ENCODE data around the gene U2SURP. TPM values are rescaled to one million over a fixed set of nuclear protein-coding genes. Genes with fewer than 3 reads are reported as not detected.

Gene U2SURP
- total and polyA plus RNA-seq, 10 of the 15 experiments (the other 5 are each of a cell fraction or from before 2014, with no cell fraction given), result 76.3 to 277 (median 150) TPM

DNA sequence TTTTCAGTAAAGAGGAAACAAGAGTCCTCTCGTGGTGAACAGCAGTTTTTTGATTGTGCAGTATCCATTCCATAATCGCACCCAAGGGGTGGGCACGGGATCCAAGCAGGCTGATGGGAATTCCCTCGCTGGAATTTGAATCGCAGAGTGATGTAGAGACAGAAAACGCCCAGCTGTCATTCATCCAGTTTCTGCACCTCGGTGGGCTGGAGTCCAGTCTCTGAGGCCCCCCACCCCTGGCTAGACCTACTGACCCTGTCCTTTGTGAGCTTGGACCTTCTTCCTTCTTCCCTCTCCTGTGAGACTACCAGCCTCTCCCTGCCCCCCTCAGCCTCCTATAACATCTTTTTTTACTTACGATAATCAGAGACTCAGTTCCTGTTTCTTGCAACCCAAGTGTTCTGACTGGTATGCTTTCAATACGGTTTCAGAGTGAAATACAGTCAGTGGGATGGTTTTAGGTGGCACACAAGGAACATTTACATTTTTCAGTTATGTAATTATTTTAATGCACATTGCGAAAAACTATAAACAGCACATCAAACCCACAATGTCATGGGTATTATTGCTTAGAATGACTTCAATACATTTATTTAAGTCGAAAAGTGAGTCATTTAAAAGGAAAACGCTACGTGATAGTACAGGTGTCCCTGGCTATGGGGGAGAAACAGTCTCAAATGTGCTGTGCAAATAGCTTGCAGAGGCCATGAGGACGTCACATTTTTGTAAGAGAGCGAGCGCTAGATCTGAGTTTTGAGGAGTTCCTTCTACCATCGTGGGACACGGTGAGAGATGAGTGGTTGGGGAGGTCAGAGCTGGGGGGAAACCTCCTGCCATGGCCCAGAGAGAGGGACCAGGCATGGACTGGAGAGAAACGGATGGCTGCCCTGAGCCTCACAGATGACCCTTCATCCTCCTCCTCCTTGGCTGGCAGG lies 80.7 kb downstream of the U2SURP start (continued):
- peak; percentile 95 for TF ChIP-seq ZBED1 (IDR thresholded peaks at IDR 0.05; ENCODE audit: borderline replicate concordance)
- peak in 1 of 2 experiments; percentile 76; a peak in 1 of 4 replicates for TF ChIP-seq ETV6 (conservative IDR thresholded peaks at IDR 0.05 in 1 of 2, IDR thresholded peaks at IDR 0.05 in 1 of 2; ENCODE audit: borderline replicate concordance in 1 of 2, low read depth in 1 of 2)
- TF ChIP-seq BMI1 (IDR thresholded peaks at IDR 0.05; ENCODE audit: borderline replicate concordance), result peak; percentile 40; the same call in 1 of the 2 replicates
- TF ChIP-seq HDGF (IDR thresholded peaks at IDR 0.05), result no peak
- no peak for TF ChIP-seq ZNF24 (IDR thresholded peaks at IDR 0.05)
- peak; percentile 55; the same call in 1 of the 2 replicates for TF ChIP-seq ASH2L (IDR thresholded peaks at IDR 0.05; ENCODE audit: borderline replicate concordance, low read depth)
- no peak for TF ChIP-seq GABPA (IDR thresholded peaks at IDR 0.05; ENCODE audit: low read depth)
- peak; percentile 56; the same call in 1 of the 2 replicates for TF ChIP-seq DPF2 (IDR thresholded peaks at IDR 0.05)
- peak; percentile 48; the same call in 1 of the 2 replicates for TF ChIP-seq CBFB (IDR thresholded peaks at IDR 0.05; ENCODE audit: low read depth)
- TF ChIP-seq, protein P1, sequence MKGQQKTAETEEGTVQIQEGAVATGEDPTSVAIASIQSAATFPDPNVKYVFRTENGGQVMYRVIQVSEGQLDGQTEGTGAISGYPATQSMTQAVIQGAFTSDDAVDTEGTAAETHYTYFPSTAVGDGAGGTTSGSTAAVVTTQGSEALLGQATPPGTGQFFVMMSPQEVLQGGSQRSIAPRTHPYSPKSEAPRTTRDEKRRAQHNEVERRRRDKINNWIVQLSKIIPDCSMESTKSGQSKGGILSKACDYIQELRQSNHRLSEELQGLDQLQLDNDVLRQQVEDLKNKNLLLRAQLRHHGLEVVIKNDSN (IDR thresholded peaks at IDR 0.05; ENCODE audit: borderline replicate concordance, extremely low read length, insufficient read depth, low read depth, low read length), result no peak
- TF ChIP-seq, protein P2, sequence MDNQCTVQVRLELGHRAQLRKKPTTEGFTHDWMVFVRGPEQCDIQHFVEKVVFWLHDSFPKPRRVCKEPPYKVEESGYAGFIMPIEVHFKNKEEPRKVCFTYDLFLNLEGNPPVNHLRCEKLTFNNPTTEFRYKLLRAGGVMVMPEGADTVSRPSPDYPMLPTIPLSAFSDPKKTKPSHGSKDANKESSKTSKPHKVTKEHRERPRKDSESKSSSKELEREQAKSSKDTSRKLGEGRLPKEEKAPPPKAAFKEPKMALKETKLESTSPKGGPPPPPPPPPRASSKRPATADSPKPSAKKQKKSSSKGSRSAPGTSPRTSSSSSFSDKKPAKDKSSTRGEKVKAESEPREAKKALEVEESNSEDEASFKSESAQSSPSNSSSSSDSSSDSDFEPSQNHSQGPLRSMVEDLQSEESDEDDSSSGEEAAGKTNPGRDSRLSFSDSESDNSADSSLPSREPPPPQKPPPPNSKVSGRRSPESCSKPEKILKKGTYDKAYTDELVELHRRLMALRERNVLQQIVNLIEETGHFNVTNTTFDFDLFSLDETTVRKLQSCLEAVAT (IDR thresholded peaks at IDR 0.05), result 0 out of 2 replicates have a peak, but pooled peaks have one; percentile 26
- peak; percentile 80 for TF ChIP-seq BCL11A (IDR thresholded peaks at IDR 0.05; ENCODE audit: low read depth, low read length)
- TF ChIP-seq MTA3 (IDR thresholded peaks at IDR 0.05; ENCODE audit: borderline replicate concordance, low read length), result peak; percentile 85; the same call in 1 of the 2 replicates
- no peak for TF ChIP-seq STAT3 (IDR thresholded peaks at IDR 0.05; ENCODE audit: low read depth, low read length)
- TF ChIP-seq ATF7 (IDR thresholded peaks at IDR 0.05; ENCODE audit: low read depth), result peak; percentile 87
- no peak for TF ChIP-seq TAF1 (IDR thresholded peaks at IDR 0.05; ENCODE audit: borderline replicate concordance, low read depth, low read length)
- no peak for TF ChIP-seq SMARCA5 (IDR thresholded peaks at IDR 0.05)
- peak; percentile 14; the same call in 1 of the 2 replicates for TF ChIP-seq BACH1 (IDR thresholded peaks at IDR 0.05; ENCODE audit: borderline replicate concordance)
- no peak for TF ChIP-seq POLR2AphosphoS2 (IDR thresholded peaks at IDR 0.05; ENCODE audit: low read depth, low read length)
- TF ChIP-seq TBL1XR1 (IDR thresholded peaks at IDR 0.05; ENCODE audit: low read depth, low read length), result peak; percentile 57; the same call in 1 of the 2 replicates
- 0 out of 2 replicates have a peak, but pooled peaks have one; percentile 28 for TF ChIP-seq GATAD2B (conservative IDR thresholded peaks at IDR 0.05; ENCODE audit: low read depth)
- TF ChIP-seq TCF12 (IDR thresholded peaks at IDR 0.05; ENCODE audit: low read depth, low read length), result 0 out of 2 replicates have a peak, but pooled peaks have one; percentile 62
- peak; percentile 97 for TF ChIP-seq NFIC (IDR thresholded peaks at IDR 0.05; ENCODE audit: low read depth, low read length)
- TF ChIP-seq HCFC1 (IDR thresholded peaks at IDR 0.05; ENCODE audit: low read length), result no peak
- TF ChIP-seq, protein P3, sequence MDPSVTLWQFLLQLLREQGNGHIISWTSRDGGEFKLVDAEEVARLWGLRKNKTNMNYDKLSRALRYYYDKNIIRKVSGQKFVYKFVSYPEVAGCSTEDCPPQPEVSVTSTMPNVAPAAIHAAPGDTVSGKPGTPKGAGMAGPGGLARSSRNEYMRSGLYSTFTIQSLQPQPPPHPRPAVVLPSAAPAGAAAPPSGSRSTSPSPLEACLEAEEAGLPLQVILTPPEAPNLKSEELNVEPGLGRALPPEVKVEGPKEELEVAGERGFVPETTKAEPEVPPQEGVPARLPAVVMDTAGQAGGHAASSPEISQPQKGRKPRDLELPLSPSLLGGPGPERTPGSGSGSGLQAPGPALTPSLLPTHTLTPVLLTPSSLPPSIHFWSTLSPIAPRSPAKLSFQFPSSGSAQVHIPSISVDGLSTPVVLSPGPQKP (IDR thresholded peaks at IDR 0.05; ENCODE audit: low read depth, low read length), result no peak
- TF ChIP-seq CHD2 (IDR thresholded peaks at IDR 0.05; ENCODE audit: borderline replicate concordance, low read depth, low read length), result peak; percentile 60; the same call in 1 of the 2 replicates
- TF ChIP-seq KDM1A (IDR thresholded peaks at IDR 0.05; ENCODE audit: borderline replicate concordance), result no peak
